Mesenchymal stem cell (in vitro differentiated cells and primary cell): ENCODE measurements around the gene LRIF1.
"Not testable (repeated sequence)": the region's sequence is repeated elsewhere in the genome, so short reads cannot be mapped to it uniquely, and the experiment has no call there.

ENCODE experiments used
- DNase-seq: peaks from one replicate; pipeline ENCODE4 v3.0.0-alpha.2; 2013
- H2AFZ ChIP-seq: one replicate; pipeline ENCODE4 v1.6.1; 2013; ENCODE audit warnings: low read depth, mild to moderate bottlenecking, control low read depth, inconsistent platforms, low read length, moderate library complexity
- H2AK5ac ChIP-seq: 2 replicates; pipeline ENCODE4 v1.6.1; 2013; ENCODE audit warnings: low read length, moderate library complexity, mild to moderate bottlenecking, inconsistent platforms; ENCODE audit not compliant: severe bottlenecking
- H2BK120ac ChIP-seq: one replicate; pipeline ENCODE4 v1.6.1; 2013; ENCODE audit warnings: low read depth, mild to moderate bottlenecking, inconsistent platforms, low read length, moderate library complexity
- H2BK12ac ChIP-seq, 2 experiments: one replicate each; pipeline ENCODE4 v1.6.1; 2013; ENCODE audit warnings: inconsistent platforms in 2 of 2, low read length in 2 of 2, mild to moderate bottlenecking in 2 of 2, moderate library complexity in 2 of 2, control low read depth in 1 of 2
- H2BK15ac ChIP-seq: one replicate; pipeline ENCODE4 v1.6.1; 2013; ENCODE audit warnings: mild to moderate bottlenecking, low read depth, inconsistent platforms; ENCODE audit not compliant: poor library complexity, severe bottlenecking
- H2BK5ac ChIP-seq: 2 replicates; pipeline ENCODE4 v1.6.1; 2013; ENCODE audit warnings: low read depth, mild to moderate bottlenecking, low read length, control low read depth, inconsistent platforms; ENCODE audit not compliant: poor library complexity, severe bottlenecking
- H3K14ac ChIP-seq, 2 experiments: one replicate each; pipeline ENCODE4 v1.6.1; 2013; ENCODE audit warnings: inconsistent platforms in 2 of 2, low read length in 2 of 2, control low read depth in 1 of 2, mild to moderate bottlenecking in 1 of 2, moderate library complexity in 1 of 2
- H3K18ac ChIP-seq, 2 experiments: one replicate each; pipeline ENCODE4 v1.6.1; 2013; ENCODE audit warnings: inconsistent platforms in 2 of 2, low read length in 2 of 2, control low read depth in 1 of 2, low read depth in 1 of 2, mild to moderate bottlenecking in 1 of 2
- H3K23ac ChIP-seq, 2 experiments: one replicate each; pipeline ENCODE4 v1.6.1; 2013; ENCODE audit warnings: inconsistent platforms in 2 of 2, low read length in 2 of 2, mild to moderate bottlenecking in 2 of 2, moderate library complexity in 2 of 2, control low read depth in 1 of 2
- H3K27ac ChIP-seq: 2 replicates; pipeline ENCODE4 v1.5.1; 2013; ENCODE audit warnings: mild to moderate bottlenecking, moderate library complexity, low read length, control low read depth, inconsistent platforms; ENCODE audit not compliant: poor library complexity, severe bottlenecking
- H3K27me3 ChIP-seq, 2 experiments: 2 replicates each; pipeline versions ENCODE4 v1.6.1 to v1.7.0; 2013; ENCODE audit warnings: low read length in 2 of 2, mild to moderate bottlenecking in 2 of 2, moderate library complexity in 2 of 2, control low read depth in 1 of 2, inconsistent platforms in 1 of 2; ENCODE audit not compliant: control insufficient read depth in 1 of 2, insufficient read depth in 1 of 2
- H3K36me3 ChIP-seq, 2 experiments: 2 replicates each; pipeline versions ENCODE4 v1.6.1 to v1.7.0; 2013; ENCODE audit warnings: low read length in 2 of 2, control low read depth in 1 of 2, inconsistent platforms in 1 of 2, low read depth in 1 of 2, mild to moderate bottlenecking in 1 of 2; ENCODE audit not compliant: insufficient read depth in 2 of 2, control insufficient read depth in 1 of 2
- H3K4ac ChIP-seq, 2 experiments: one replicate each; pipeline ENCODE4 v1.6.1; 2013; ENCODE audit warnings: inconsistent platforms in 2 of 2, low read length in 2 of 2, mild to moderate bottlenecking in 2 of 2, moderate library complexity in 2 of 2, control low read depth in 1 of 2, low read depth in 1 of 2
- H3K4me1 ChIP-seq: 2 replicates; pipeline ENCODE4 v1.6.1; 2013; ENCODE audit warnings: low read depth, low read length, control low read depth; ENCODE audit not compliant: control insufficient read depth, insufficient read depth
- H3K4me2 ChIP-seq: 2 replicates; pipeline ENCODE4 v1.6.1; 2013; ENCODE audit warnings: low read length, mild to moderate bottlenecking, inconsistent platforms; ENCODE audit not compliant: poor library complexity, severe bottlenecking
- H3K4me3 ChIP-seq, 2 experiments: 2 replicates each; pipeline versions ENCODE4 v1.5.1 to v1.7.0; 2013; ENCODE audit warnings: low read length in 2 of 2, mild to moderate bottlenecking in 2 of 2, control low read depth in 1 of 2, low read depth in 1 of 2; ENCODE audit not compliant: insufficient read depth in 1 of 2
- H3K79me1 ChIP-seq: replicated peaks from 2 replicates; pipeline ENCODE4 v1.6.1; 2013; ENCODE audit warnings: mild to moderate bottlenecking, control low read depth, low read length, inconsistent platforms; ENCODE audit not compliant: poor library complexity, severe bottlenecking
- H3K9ac ChIP-seq: 2 replicates; pipeline ENCODE4 v1.7.0; 2013; ENCODE audit warnings: mild to moderate bottlenecking, low read length, moderate library complexity
- H3K9me3 ChIP-seq: 2 replicates; pipeline ENCODE4 v1.7.0; 2013; ENCODE audit warnings: mild to moderate bottlenecking, low read length; ENCODE audit not compliant: control insufficient read depth
- H4K8ac ChIP-seq: one replicate; pipeline ENCODE4 v1.6.1; 2013; ENCODE audit warnings: inconsistent platforms, mild to moderate bottlenecking, low read length, moderate library complexity
- H4K91ac ChIP-seq: one replicate; pipeline ENCODE4 v1.6.1; 2013; ENCODE audit warnings: mild to moderate bottlenecking, low read length, inconsistent platforms
- WGBS: methylation state at CpG from one replicate; pipeline ENCODE4 v1.1.7; 2013; ENCODE audit warnings: mixed read lengths; 5-methylcytosine and 5-hydroxymethylcytosine counted together

LRIF1 gene

GRCh38 chr1:110992329-110992728, 28.6 kb upstream of the LRIF1 start:
- not testable (repeated sequence) for H2BK120ac ChIP-seq, H3K9me3 ChIP-seq, H3K36me3 ChIP-seq, H3K4me2 ChIP-seq, H2AK5ac ChIP-seq, H3K27ac ChIP-seq, H3K14ac ChIP-seq, H3K18ac ChIP-seq, H3K4me1 ChIP-seq, DNase-seq, H3K27me3 ChIP-seq, H4K91ac ChIP-seq, H3K79me1 ChIP-seq, H2BK5ac ChIP-seq, H3K23ac ChIP-seq, H2AFZ ChIP-seq, H2BK15ac ChIP-seq, H4K8ac ChIP-seq, H3K4ac ChIP-seq, H3K4me3 ChIP-seq, H2BK12ac ChIP-seq, H3K9ac ChIP-seq
- 25% methylated on average over 2 of the region's 2 CpGs for WGBS

DNA sequence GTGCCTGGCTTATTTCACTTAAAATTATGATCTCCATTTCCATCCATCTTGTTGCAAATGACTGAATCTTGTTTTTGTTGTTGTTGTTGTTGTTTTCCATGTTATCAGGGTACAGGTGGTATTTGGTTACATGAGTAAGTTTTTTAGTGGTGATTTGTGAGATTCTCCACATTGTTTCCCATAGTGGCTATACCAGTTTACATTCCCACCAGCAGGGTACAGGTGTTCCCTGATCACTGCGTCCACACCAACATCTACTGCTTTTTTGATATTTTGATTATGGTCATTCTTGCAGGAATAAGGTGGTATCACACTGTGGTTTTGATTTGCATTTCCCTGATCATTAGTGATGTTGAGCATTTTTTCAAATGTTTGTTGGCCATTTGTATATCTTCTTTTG, 27.6 kb upstream of the LRIF1 start:
- not testable (repeated sequence) for H3K9ac ChIP-seq, H3K23ac ChIP-seq, H2AK5ac ChIP-seq, H2BK120ac ChIP-seq, H3K4me2 ChIP-seq, H3K27me3 ChIP-seq, H3K14ac ChIP-seq, H3K9me3 ChIP-seq, H3K18ac ChIP-seq, DNase-seq, H2BK5ac ChIP-seq, H2AFZ ChIP-seq, H3K4me3 ChIP-seq, H3K36me3 ChIP-seq, H3K4ac ChIP-seq, H3K79me1 ChIP-seq, H3K27ac ChIP-seq, H4K91ac ChIP-seq, H2BK12ac ChIP-seq, H3K4me1 ChIP-seq, H2BK15ac ChIP-seq, H4K8ac ChIP-seq
- no CpG with 5 or more reads among the region's 1 CpG for WGBS

DNA sequence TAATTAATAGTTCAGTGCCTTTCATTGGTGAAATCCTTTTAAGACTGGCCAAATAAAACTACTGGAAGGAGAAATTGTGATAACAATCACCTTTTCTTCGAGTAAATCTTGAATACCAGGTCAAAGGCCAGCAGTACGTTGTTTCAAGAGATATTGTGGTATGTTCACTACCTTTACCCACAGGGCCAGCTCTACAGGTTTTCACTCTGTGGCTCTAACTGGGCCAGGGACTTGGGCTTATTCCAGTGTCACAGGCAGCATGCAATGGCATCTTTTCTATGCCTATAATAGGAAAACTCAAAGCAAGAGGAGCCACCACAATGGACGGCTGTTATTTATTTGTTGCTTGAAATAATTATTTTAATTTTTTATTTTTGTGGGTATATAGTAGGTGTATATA, 26.8 kb upstream of the LRIF1 start:
- no peak overlapping the region for H3K14ac ChIP-seq
- DNase-seq: no peak
- H3K4me1 ChIP-seq: no peaks in the 10 kb centered on the region
- no peak overlapping the region for H3K23ac ChIP-seq
- H3K4me2 ChIP-seq: no peak overlapping the region
- H3K79me1 ChIP-seq: no peaks in the 10 kb centered on the region
- H3K9me3 ChIP-seq: no peaks in the 10 kb centered on the region
- H3K27ac ChIP-seq: no peak overlapping the region
- no peak overlapping the region for H4K8ac ChIP-seq
- no peak overlapping the region for H3K4me3 ChIP-seq
- no peak overlapping the region for H4K91ac ChIP-seq
- H2BK15ac ChIP-seq: no peak overlapping the region
- no peak overlapping the region for H2BK120ac ChIP-seq
- no peaks in the 10 kb centered on the region for H3K27me3 ChIP-seq
- H3K18ac ChIP-seq: no peak overlapping the region
- H3K4ac ChIP-seq: no peak overlapping the region
- H3K36me3 ChIP-seq: no peaks in the 10 kb centered on the region
- 48% methylated on average over 2 of the region's 3 CpGs for WGBS
- H2AK5ac ChIP-seq: no peak overlapping the region
- H3K9ac ChIP-seq: no peak overlapping the region
- no peak overlapping the region for H2AFZ ChIP-seq
- H2BK5ac ChIP-seq: no peak overlapping the region
- no peak overlapping the region for H2BK12ac ChIP-seq

DNA sequence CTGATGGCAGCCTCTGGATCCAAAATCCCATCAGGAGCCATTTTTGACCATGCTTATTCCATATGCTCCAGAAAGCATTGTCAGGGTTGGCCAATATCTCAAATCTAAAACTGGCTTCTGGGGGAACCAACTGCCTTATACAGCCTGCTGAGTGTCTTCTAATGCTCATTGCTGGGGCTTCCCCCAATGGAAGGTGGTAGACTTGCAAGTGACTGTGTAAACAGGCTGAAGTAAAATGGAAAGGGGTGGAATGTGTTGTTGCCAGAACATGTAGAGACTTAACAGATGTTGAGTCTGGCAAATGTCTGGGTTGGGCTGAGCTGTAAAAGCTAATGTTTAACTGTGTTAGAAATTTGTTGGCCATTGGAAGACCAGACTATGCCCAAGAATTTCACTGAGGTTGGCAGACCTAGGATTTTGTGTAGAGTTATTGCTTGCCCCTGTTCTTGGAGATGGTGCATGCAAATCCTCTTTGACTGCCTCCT, 22.7 kb upstream of the LRIF1 start:
- H3K79me1 ChIP-seq: no peaks in the 10 kb centered on the region
- H2BK120ac ChIP-seq: no peak overlapping the region
- no peak overlapping the region for H3K4ac ChIP-seq
- no peak overlapping the region for H3K4me2 ChIP-seq
- H3K18ac ChIP-seq: no peak overlapping the region
- no peak overlapping the region for H3K9ac ChIP-seq
- H2AFZ ChIP-seq: no peak overlapping the region
- H3K27me3 ChIP-seq: no peaks in the 10 kb centered on the region
- no peaks in the 10 kb centered on the region for H3K4me1 ChIP-seq
- no peak overlapping the region for H3K14ac ChIP-seq
- no peak overlapping the region for H3K23ac ChIP-seq
- H3K27ac ChIP-seq: no peak overlapping the region
- H2BK12ac ChIP-seq: no peak overlapping the region
- DNase-seq: no peak
- H4K8ac ChIP-seq: no peak overlapping the region
- H2AK5ac ChIP-seq: no peak overlapping the region
- no peak overlapping the region for H2BK5ac ChIP-seq
- H3K36me3 ChIP-seq: no peaks in the 10 kb centered on the region
- no peak overlapping the region for H2BK15ac ChIP-seq
- no peak overlapping the region for H4K91ac ChIP-seq
- no peak overlapping the region for H3K4me3 ChIP-seq
- H3K9me3 ChIP-seq: no peaks in the 10 kb centered on the region
